CD14-positive monocyte (primary cell): ENCODE data around the gene KNL1. TPM values are rescaled to one million over a fixed set of nuclear protein-coding genes. Genes with fewer than 3 reads are reported as not detected.

Source experiments
- DNase-seq, 3 donors: peaks; one replicate each; pipeline ENCODE4 v3.0.0-alpha.2; 2011 to 2022
- H2AFZ ChIP-seq: 2 replicates; pipeline ENCODE4 v1.6.0; 2012; ENCODE audit warnings: mild to moderate bottlenecking, low read depth, low read length, inconsistent platforms; ENCODE audit not compliant: insufficient read depth, poor library complexity, severe bottlenecking
- H3K27ac ChIP-seq, 2 donors: 1 replicate in 1 of 2; 2 replicates in 1 of 2; pipeline ENCODE4 v1.5.1; 2012 to 2013; ENCODE audit warnings: low read length in 2 of 2, control low read depth in 1 of 2, inconsistent platforms in 1 of 2, low read depth in 1 of 2, mild to moderate bottlenecking in 1 of 2
- H3K27me3 ChIP-seq, 2 donors: one replicate each; pipeline versions ENCODE4 v1.6.0 to v1.6.1; 2011 to 2013; ENCODE audit warnings: low read length in 2 of 2; ENCODE audit not compliant: control insufficient read depth in 2 of 2, insufficient read depth in 2 of 2
- H3K36me3 ChIP-seq, 2 donors: replicated peaks in 1 of 2; 1 replicate in 1 of 2; 2 replicates in 1 of 2; pipeline versions ENCODE4 v1.5.1 to v1.6.1; 2012 to 2013; ENCODE audit warnings: low read length in 2 of 2, control low read depth in 1 of 2, inconsistent platforms in 1 of 2, mild to moderate bottlenecking in 1 of 2; ENCODE audit not compliant: insufficient read depth in 2 of 2, control insufficient read depth in 1 of 2
- H3K4me1 ChIP-seq, 2 donors: 1 replicate in 1 of 2; 2 replicates in 1 of 2; pipeline versions ENCODE4 v1.5.1 to v1.6.1; 2012 to 2013; ENCODE audit warnings: low read length in 2 of 2, control low read depth in 1 of 2, inconsistent platforms in 1 of 2, mild to moderate bottlenecking in 1 of 2, moderate library complexity in 1 of 2; ENCODE audit not compliant: insufficient read depth in 2 of 2, control insufficient read depth in 1 of 2
- H3K4me2 ChIP-seq: replicated peaks from 2 replicates; pipeline ENCODE3; 2012; ENCODE audit warnings: low read length, moderate library complexity, mild to moderate bottlenecking; ENCODE audit not compliant: poor library complexity, severe bottlenecking; ENCODE audit errors: extremely low read depth
- H3K4me3 ChIP-seq, 3 experiments: fragments of 200-600 bp in 1 of 3; sonication (generic) in 1 of 3; replicated peaks in 1 of 3; 1 replicate in 2 of 3; 2 replicates in 1 of 3; pipeline ENCODE4 v1.5.1; 2011 to 2013; ENCODE audit warnings: low read length in 3 of 3, mild to moderate bottlenecking in 3 of 3, control low read depth in 2 of 3, low read depth in 2 of 3, inconsistent platforms in 1 of 3, moderate library complexity in 1 of 3
- H3K79me2 ChIP-seq: 2 replicates; pipeline ENCODE4 v1.6.0; 2012; ENCODE audit warnings: mild to moderate bottlenecking, control low read depth, inconsistent platforms, low read length, moderate library complexity; ENCODE audit not compliant: insufficient read depth
- H3K9ac ChIP-seq: 2 replicates; pipeline ENCODE4 v1.6.0; 2017; ENCODE audit warnings: low read length, mild to moderate bottlenecking; ENCODE audit not compliant: insufficient read depth, poor library complexity, severe bottlenecking
- H3K9me3 ChIP-seq, 2 donors: replicated peaks in 1 of 2; 1 replicate in 1 of 2; 2 replicates in 1 of 2; pipeline versions ENCODE4 v1.5.1 to v1.6.1; 2012 to 2013; ENCODE audit warnings: low read length in 2 of 2, control low read depth in 1 of 2; ENCODE audit not compliant: control insufficient read depth in 1 of 2, insufficient read depth in 1 of 2
- H4K20me1 ChIP-seq: 2 replicates; pipeline ENCODE4 v1.6.0; 2012; ENCODE audit warnings: mild to moderate bottlenecking, low read length, control low read depth, moderate library complexity; ENCODE audit not compliant: insufficient read depth
- H3K27ac Mint-ChIP-seq, 7 donors: one replicate each; pipeline ENCODE4 v1.8.0; 2020; ENCODE audit warnings: mild to moderate bottlenecking in 7 of 7, mixed read lengths in 7 of 7, moderate library complexity in 6 of 7, inconsistent platforms in 2 of 7
- H3K27me3 Mint-ChIP-seq, 3 donors: one replicate each; pipeline ENCODE4 v1.8.0; 2021 to 2022; ENCODE audit warnings: low read depth in 3 of 3, mild to moderate bottlenecking in 3 of 3, mixed read lengths in 3 of 3, moderate library complexity in 3 of 3, inconsistent platforms in 1 of 3
- H3K36me3 Mint-ChIP-seq, 2 donors: one replicate each; pipeline ENCODE4 v1.8.0; 2020; ENCODE audit warnings: mixed read lengths in 2 of 2, inconsistent platforms in 1 of 2, mild to moderate bottlenecking in 1 of 2
- H3K4me1 Mint-ChIP-seq: one replicate; pipeline ENCODE4 v1.8.0; 2020; ENCODE audit warnings: mild to moderate bottlenecking, mixed read lengths
- H3K4me3 Mint-ChIP-seq, 2 donors: one replicate each; pipeline ENCODE4 v1.8.0; 2020; ENCODE audit warnings: mild to moderate bottlenecking in 2 of 2, mixed read lengths in 2 of 2, moderate library complexity in 1 of 2
- H3K9me3 Mint-ChIP-seq, 7 donors: one replicate each; pipeline ENCODE4 v1.8.0; 2020 to 2022; ENCODE audit warnings: mixed read lengths in 7 of 7, mild to moderate bottlenecking in 6 of 7, moderate library complexity in 6 of 7, inconsistent platforms in 2 of 7
- WGBS: methylation state at CpG from one replicate; pipeline ENCODE4 v1.1.5; 2013; ENCODE audit warnings: missing lambda C conversion rate; ENCODE audit not compliant: insufficient coverage; 5-methylcytosine and 5-hydroxymethylcytosine counted together
- intact Hi-C, 2 donors: fragments of 100-400 bp; cut with micrococcal nuclease; formaldehyde crosslinking; loops; one replicate each; pipeline versions ENCODE4 v1.15.0 to v1.15.1; 2023
- polyA plus RNA-seq, 3 donors: library from polyadenylated mRNA; depleted of rRNA in 1 of 3; unstranded in 2 of 3; stranded (reverse) in 1 of 3; fragments of 300-500 nt in 2 of 3; fragments of >200 nt in 1 of 3; fragmentation: Illumina TruSeq in 2 of 3; gene quantifications; 1 replicate in 2 of 3; 2 replicates in 1 of 3; pipeline ENCODE4 v1.2.3, GENCODE V29; 2012 to 2021
- TF ChIP-seq, protein P1 (sequence below): fragments of 200-600 bp; IDR thresholded peaks from one replicate; pipeline ENCODE4 v1.8.0; 2022; ENCODE audit warnings: antibody characterized with exemption, mild to moderate bottlenecking

The KNL1 gene
- polyA plus RNA-seq, 3 donors = 0.13 to 0.38 (median 0.16) TPM

DNA sequence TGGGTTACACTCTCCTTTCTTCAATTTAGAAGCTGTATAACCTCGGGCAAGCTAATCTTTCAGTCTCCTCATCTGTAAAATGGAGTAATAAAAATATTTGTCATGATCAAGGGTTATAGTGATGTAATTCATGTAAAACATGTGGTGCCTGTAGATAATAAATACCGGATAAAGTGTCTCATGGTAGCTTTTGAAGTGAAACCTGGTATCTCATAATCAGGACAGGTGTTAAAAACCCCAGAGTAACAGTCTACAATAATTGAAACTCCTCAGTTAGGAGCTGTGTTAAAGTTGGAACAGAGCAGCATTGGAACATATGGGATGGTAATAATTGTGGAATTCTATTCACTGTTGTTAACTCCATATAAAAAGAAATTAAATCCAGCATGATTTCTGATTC is 884 bp upstream of the KNL1 start:
- Histone ChIP-seq H3K79me2 (peaks cover 41% of the 10 kb centered on the region), H3K27me3 (no peaks in the 10 kb centered on the region), H3K4me3 (peak overlapping the region in 1 of 3 experiments; percentile 89), H2AFZ (peak overlapping the region; percentile 97), H3K4me1 (peaks cover 17 to 23% of the 10 kb centered on the region in 2 donors), H3K36me3 (no peaks in the 10 kb centered on the region), H4K20me1 (no peaks in the 10 kb centered on the region), H3K4me2 (peak overlapping the region; percentile 92), H3K9ac (no peak overlapping the region), H3K27ac (no peak overlapping the region), H3K9me3 (no peaks in the 10 kb centered on the region)
- no peak for DNase-seq
- TF ChIP-seq, protein P1, sequence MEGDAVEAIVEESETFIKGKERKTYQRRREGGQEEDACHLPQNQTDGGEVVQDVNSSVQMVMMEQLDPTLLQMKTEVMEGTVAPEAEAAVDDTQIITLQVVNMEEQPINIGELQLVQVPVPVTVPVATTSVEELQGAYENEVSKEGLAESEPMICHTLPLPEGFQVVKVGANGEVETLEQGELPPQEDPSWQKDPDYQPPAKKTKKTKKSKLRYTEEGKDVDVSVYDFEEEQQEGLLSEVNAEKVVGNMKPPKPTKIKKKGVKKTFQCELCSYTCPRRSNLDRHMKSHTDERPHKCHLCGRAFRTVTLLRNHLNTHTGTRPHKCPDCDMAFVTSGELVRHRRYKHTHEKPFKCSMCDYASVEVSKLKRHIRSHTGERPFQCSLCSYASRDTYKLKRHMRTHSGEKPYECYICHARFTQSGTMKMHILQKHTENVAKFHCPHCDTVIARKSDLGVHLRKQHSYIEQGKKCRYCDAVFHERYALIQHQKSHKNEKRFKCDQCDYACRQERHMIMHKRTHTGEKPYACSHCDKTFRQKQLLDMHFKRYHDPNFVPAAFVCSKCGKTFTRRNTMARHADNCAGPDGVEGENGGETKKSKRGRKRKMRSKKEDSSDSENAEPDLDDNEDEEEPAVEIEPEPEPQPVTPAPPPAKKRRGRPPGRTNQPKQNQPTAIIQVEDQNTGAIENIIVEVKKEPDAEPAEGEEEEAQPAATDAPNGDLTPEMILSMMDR = no peak
- WGBS = no CpG with 5 or more reads among the region's 2 CpGs
- Mint-ChIP-seq H3K4me1 (peaks cover 26% of the 10 kb centered on the region), H3K36me3 (no peaks in the 10 kb centered on the region), H3K27me3 (peaks cover 0 to 2% (median 0%) of the 10 kb centered on the region in 3 donors), H3K27ac (no peak overlapping the region), H3K9me3 (peaks cover 0 to 1% (median 0%) of the 10 kb centered on the region in 7 donors), H3K4me3 (peak overlapping the region; percentile 96 to 99)
- intact Hi-C loops = loop anchor here in 1 of 2 donors (10.0 kb wide), 1 partner anchor 102 kb away; the partner anchor contains the start of gene RAD51

GRCh38 chr15:40594429-40594836 is 384 bp downstream of the KNL1 start:
- TF ChIP-seq, protein P1 = no peak
- peak in 1 of 3 donors; percentile 18 for DNase-seq
- intact Hi-C loops = loop anchor here in 1 of 2 donors (10.0 kb wide), 1 partner anchor 100 kb away; the partner anchor contains the start of gene RAD51
- Mint-ChIP-seq H3K4me1 (peaks cover 25% of the 10 kb centered on the region), H3K4me3 (peak overlapping the region; percentile 96 to 99), H3K36me3 (no peaks in the 10 kb centered on the region), H3K27ac (peak overlapping the region; percentile 95 to 100 (median 99)), H3K9me3 (peaks cover 0 to 1% (median 0%) of the 10 kb centered on the region in 7 donors), H3K27me3 (peaks cover 0 to 2% (median 0%) of the 10 kb centered on the region in 3 donors)
- H3K27me3 ChIP-seq = no peaks in the 10 kb centered on the region
- H2AFZ ChIP-seq = peak overlapping the region; percentile 97
- WGBS = 0% methylated on average over 27 of the region's 31 CpGs
- H3K4me1 ChIP-seq = peaks cover 17 to 23% of the 10 kb centered on the region in 2 donors
- peak overlapping the region; percentile 88 to 92 for H3K27ac ChIP-seq
- no peaks in the 10 kb centered on the region for H3K36me3 ChIP-seq
- peak overlapping the region; percentile 74 for H3K9ac ChIP-seq
- no peaks in the 10 kb centered on the region for H4K20me1 ChIP-seq
- no peaks in the 10 kb centered on the region for H3K9me3 ChIP-seq
- H3K79me2 ChIP-seq = peaks cover 54% of the 10 kb centered on the region
- H3K4me2 ChIP-seq = peak overlapping the region; percentile 92
- peak overlapping the region; percentile 73 to 98 (median 89) for H3K4me3 ChIP-seq
